Measurements from ENCODE around the gene CD9. TPM values are rescaled to one million over a fixed set of nuclear protein-coding genes. Genes with fewer than 3 reads are reported as not detected.

CD9 gene
- total and polyA plus RNA-seq, 2 of the 8 experiments (the other 6 are each of a cell fraction or from before 2014, with no cell fraction given) = 168 to 319 TPM

GRCh38 chr12:6268484-6269157 lies 68.4 kb downstream of the CD9 start:
- H3K4ac ChIP-seq (replicated peaks; ENCODE audit: insufficient read length, low read depth, low read length) = no peak overlapping the region
- peaks cover 21 to 29% (median 22%) of the 10 kb centered on the region in 4 experiments for H3K4me1 ChIP-seq (replicated peaks in 1 of 4; ENCODE audit: control insufficient read depth in 3 of 4, insufficient read depth in 4 of 4, low read length in 3 of 4)
- H2AK5ac ChIP-seq (ENCODE audit: low read depth, low read length) = peak overlapping the region; percentile 11; the same call in 1 of the 2 replicates
- H2BK20ac ChIP-seq (ENCODE audit: low read length) = peak overlapping the region; percentile 55; the same call in 1 of the 2 replicates
- H3K79me1 ChIP-seq (ENCODE audit: low read depth, low read length) = no peaks in the 10 kb centered on the region
- no peak overlapping the region for H3K14ac ChIP-seq (ENCODE audit: insufficient read length)
- no peak for FAIRE-seq
- no peaks in the 10 kb centered on the region for H4K20me1 ChIP-seq (replicated peaks in 1 of 2; ENCODE audit: control insufficient read depth in 1 of 2, insufficient read depth in 2 of 2, low read length in 2 of 2)
- peak overlapping the region; percentile 83 for H4K91ac ChIP-seq (replicated peaks; ENCODE audit: insufficient read length, low read length)
- peak overlapping the region; percentile 56 for H4K5ac ChIP-seq (ENCODE audit: insufficient read length, low read depth, low read length)
- no peak overlapping the region for H3K23ac ChIP-seq (ENCODE audit: insufficient read length)
- DNase-seq (ENCODE audit: low read depth in 1 of 2, low spot score in 2 of 2) = no peak
- no peak overlapping the region for H3K4me3 ChIP-seq (ENCODE audit: extremely low read depth in 1 of 4, insufficient read depth in 2 of 4, low read depth in 3 of 4, low read length in 4 of 4)
- peak overlapping the region; percentile 71 for H3K18ac ChIP-seq (ENCODE audit: extremely low read depth, low read length)
- H3K27ac ChIP-seq (ENCODE audit: low read depth, low read length) = peak overlapping the region; percentile 18; the same call in 1 of the 2 replicates
- H2AFZ ChIP-seq (ENCODE audit: low read length) = 0 out of 2 replicates have a peak overlapping the region, but pooled peaks have one; percentile 8
- no peak for TF ChIP-seq ATF3 (IDR thresholded peaks at IDR 0.05; ENCODE audit: insufficient read depth, low read depth, low read length)
- no peak for TF ChIP-seq SUZ12 (IDR thresholded peaks at IDR 0.05; ENCODE audit: low read length)
- CTCF ChIA-PET (ENCODE audit: partially characterized antibody) = interaction anchor here (0.6 to 6.2 kb wide), 6 partner anchors 9 to 200 kb away, joined by 3 to 53 read pairs (median 4); no protein-coding TSS in a partner anchor
- H3K36me3 ChIP-seq (ENCODE audit: control insufficient read depth in 2 of 4, insufficient read depth in 4 of 4, low read length in 3 of 4) = no peaks in the 10 kb centered on the region
- H3K27me3 ChIP-seq (replicated peaks in 1 of 4; ENCODE audit: control insufficient read depth in 3 of 4, extremely low read depth in 1 of 4, insufficient read depth in 3 of 4, low read length in 3 of 4) = no peaks in the 10 kb centered on the region
- peak overlapping the region; percentile 42; the same call in 1 of the 2 replicates for H4K8ac ChIP-seq (ENCODE audit: extremely low read depth, insufficient read depth, low read length)
- WGBS, 2 experiments (ENCODE audit: extremely low coverage in 1 of 2, insufficient coverage in 1 of 2, insufficient read length in 1 of 2, insufficient replicate concordance in 2 of 2, low coverage in 1 of 2, low lambda C conversion rate in 2 of 2, missing lambda C conversion rate in 1 of 2) = 53% methylated on average over 9 of the region's 10 CpGs; no CpG with 5 or more reads in 1 of the 2 experiments
- H3K56ac ChIP-seq (replicated peaks; ENCODE audit: insufficient read length, low read depth, low read length) = no peak overlapping the region
- no peak overlapping the region for H3K9ac ChIP-seq (replicated peaks in 1 of 4; ENCODE audit: extremely low read depth in 1 of 4, low read depth in 3 of 4, low read length in 3 of 4)
- H2BK15ac ChIP-seq (ENCODE audit: low read length) = 0 out of 2 replicates have a peak overlapping the region, but pooled peaks have one; percentile 40
- H3K23me2 ChIP-seq (ENCODE audit: low read depth, low read length) = no peaks in the 10 kb centered on the region
- H2BK120ac ChIP-seq (replicated peaks; ENCODE audit: low read depth, low read length) = peak overlapping the region; percentile 7
- no peaks in the 10 kb centered on the region for H3K79me2 ChIP-seq (ENCODE audit: control insufficient read depth in 1 of 2, insufficient read depth in 2 of 2, low read length in 2 of 2)
- no peaks in the 10 kb centered on the region for H3K9me3 ChIP-seq (ENCODE audit: insufficient read depth in 2 of 2, low read depth in 1 of 2, low read length in 1 of 2)
- peak overlapping the region; percentile 53; the same call in 1 of the 2 replicates for H2BK5ac ChIP-seq (ENCODE audit: low read depth, low read length)
- H2BK12ac ChIP-seq (ENCODE audit: low read depth, low read length) = peak overlapping the region; percentile 45; the same call in 1 of the 2 replicates
- POLR2A ChIA-PET (ENCODE audit: partially characterized antibody) = interaction anchor here (0.5 to 4.7 kb wide), 5 partner anchors 20 to 1970 kb away, joined by 3 to 14 read pairs (median 3); partner anchors contain the start of gene CD9
- peak overlapping the region; percentile 19 to 36; a peak in 3 of 4 replicates for H3K4me2 ChIP-seq (ENCODE audit: insufficient read depth in 1 of 2, low read depth in 2 of 2, low read length in 2 of 2)

Measured in H1 (cell line).